Lower leg skin (tissue), 3 donors: Measurements from ENCODE around the gene NUCB2.
"Not testable (repeated sequence)": the region's sequence is repeated elsewhere in the genome, so short reads cannot be mapped to it uniquely, and the experiment has no call there.

Experiments used
- CTCF ChIP-seq, 3 donors: fragments of 450-650 bp; IDR thresholded peaks; one replicate each; pipeline ENCODE4 v1.5.1; 2016; ENCODE audit warnings: antibody characterized with exemption in 3 of 3, mild to moderate bottlenecking in 3 of 3, moderate library complexity in 2 of 3
- POLR2A ChIP-seq, 2 donors: fragments of 450-650 bp; IDR thresholded peaks; one replicate each; pipeline ENCODE4 v1.6.1; 2016 to 2017; ENCODE audit warnings: antibody characterized with exemption in 2 of 2, mild to moderate bottlenecking in 1 of 2, moderate library complexity in 1 of 2

GRCh38 chr11:17239927-17240326 is 36.6 kb upstream of the NUCB2 start:
- TF ChIP-seq CTCF, POLR2A (IDR thresholded peaks at IDR 0.05): not testable (repeated sequence)
